Hepatocyte (in vitro differentiated cells): ENCODE measurements around the gene SGSM2. TPM values are rescaled to one million over a fixed set of nuclear protein-coding genes. Genes with fewer than 3 reads are reported as not detected.

Source experiments
- DNase-seq: peaks from one replicate; pipeline ENCODE4 v3.0.0-alpha.2; 2016; ENCODE audit warnings: low spot score
- H2AFZ ChIP-seq: fragments of 200-600 bp; sonication (generic); 2 replicates; pipeline ENCODE4 v1.6.0; 2016; ENCODE audit warnings: antibody characterized with exemption, mild to moderate bottlenecking
- H3K27ac ChIP-seq: fragments of 200-600 bp; sonication (generic); 2 replicates; pipeline ENCODE4 v1.5.1; 2016; ENCODE audit warnings: mild to moderate bottlenecking
- H3K27me3 ChIP-seq: fragments of 200-600 bp; sonication (generic); 2 replicates; pipeline ENCODE4 v1.6.1; 2016
- H3K36me3 ChIP-seq: fragments of 200-600 bp; sonication (generic); replicated peaks from 2 replicates; pipeline ENCODE4 v1.5.1; 2016; ENCODE audit warnings: low read depth; ENCODE audit not compliant: insufficient read depth
- H3K4me1 ChIP-seq: fragments of 200-600 bp; sonication (generic); 2 replicates; pipeline ENCODE4 v1.5.1; 2016; ENCODE audit warnings: mild to moderate bottlenecking, moderate library complexity; ENCODE audit not compliant: insufficient read depth
- H3K4me2 ChIP-seq: fragments of 200-600 bp; sonication (generic); 2 replicates; pipeline ENCODE4 v1.6.0; 2016
- H3K4me3 ChIP-seq: fragments of 200-600 bp; sonication (generic); 2 replicates; pipeline ENCODE4 v1.5.1; 2016; ENCODE audit warnings: mild to moderate bottlenecking
- H3K79me2 ChIP-seq: fragments of 200-600 bp; sonication (generic); 2 replicates; pipeline ENCODE4 v1.6.0; 2017; ENCODE audit warnings: mild to moderate bottlenecking
- H3K9me2 ChIP-seq: fragments of 200-600 bp; sonication (generic); replicated peaks from 2 replicates; pipeline ENCODE4 v1.6.0; 2017; ENCODE audit warnings: mild to moderate bottlenecking; ENCODE audit not compliant: insufficient read depth
- H3K9me3 ChIP-seq: fragments of 200-600 bp; sonication (generic); 2 replicates; pipeline ENCODE4 v1.5.1; 2016; ENCODE audit warnings: low read depth, mild to moderate bottlenecking
- H4K20me1 ChIP-seq: fragments of 200-600 bp; sonication (generic); 2 replicates; pipeline ENCODE4 v1.6.0; 2016; ENCODE audit warnings: mild to moderate bottlenecking; ENCODE audit not compliant: insufficient read depth, poor library complexity, severe bottlenecking
- CTCF ChIP-seq: fragments of 200-600 bp; sonication (generic); IDR thresholded peaks from 2 replicates; pipeline ENCODE4 v1.5.1; 2016; ENCODE audit warnings: antibody characterized with exemption, mild to moderate bottlenecking; ENCODE audit not compliant: poor library complexity
- EZH2 ChIP-seq: fragments of 200-600 bp; sonication (generic); IDR thresholded peaks from 2 replicates; pipeline ENCODE4 v1.6.1; 2016; ENCODE audit warnings: antibody characterized with exemption, mild to moderate bottlenecking, borderline replicate concordance
- EZH2phosphoT487 ChIP-seq: fragments of 200-600 bp; sonication (generic); IDR thresholded peaks from one replicate; pipeline ENCODE4 v1.6.1; 2018; ENCODE audit warnings: antibody characterized with exemption, mild to moderate bottlenecking, low read depth, moderate library complexity; ENCODE audit not compliant: unreplicated experiment, severe bottlenecking
- WGBS: methylation state at CpG from one replicate; pipeline ENCODE4 v1.1.6; 2016; ENCODE audit warnings: low lambda C conversion rate; ENCODE audit errors: missing lambda C conversion rate; 5-methylcytosine and 5-hydroxymethylcytosine counted together
- polyA plus RNA-seq: library from polyadenylated mRNA; unstranded; fragments of >200 nt; fragmentation: Nextera tagmentation; extraction: Ambion mirVana; gene quantifications from 2 replicates; pipeline ENCODE4 v1.2.1, GENCODE V29; 2016
- total RNA-seq: library from RNA; depleted of rRNA; stranded (reverse); fragments of >200 nt; gene quantifications from 2 replicates; pipeline ENCODE4 v1.2.3, GENCODE V29; 2014

The SGSM2 gene
- total and polyA plus RNA-seq, 2 experiments from 2014 or later: 22.2 to 34.9 TPM

GRCh38 chr17:2379489-2380225, 42.4 kb downstream of the SGSM2 start:
- Histone ChIP-seq H3K27ac (no peak overlapping the region), H3K9me3 (no peaks in the 10 kb centered on the region), H2AFZ (no peak overlapping the region), H3K9me2 (no peaks in the 10 kb centered on the region), H3K27me3 (no peaks in the 10 kb centered on the region), H3K79me2 (no peaks in the 10 kb centered on the region), H3K4me2 (no peak overlapping the region), H3K4me3 (no peak overlapping the region), H3K4me1 (peaks cover 19% of the 10 kb centered on the region), H4K20me1 (no peaks in the 10 kb centered on the region), H3K36me3 (no peaks in the 10 kb centered on the region)
- no peak for DNase-seq
- TF ChIP-seq CTCF (no peak), EZH2 (no peak), EZH2phosphoT487 (no peak)
- WGBS: 94% methylated on average over 25 of the region's 25 CpGs

DNA sequence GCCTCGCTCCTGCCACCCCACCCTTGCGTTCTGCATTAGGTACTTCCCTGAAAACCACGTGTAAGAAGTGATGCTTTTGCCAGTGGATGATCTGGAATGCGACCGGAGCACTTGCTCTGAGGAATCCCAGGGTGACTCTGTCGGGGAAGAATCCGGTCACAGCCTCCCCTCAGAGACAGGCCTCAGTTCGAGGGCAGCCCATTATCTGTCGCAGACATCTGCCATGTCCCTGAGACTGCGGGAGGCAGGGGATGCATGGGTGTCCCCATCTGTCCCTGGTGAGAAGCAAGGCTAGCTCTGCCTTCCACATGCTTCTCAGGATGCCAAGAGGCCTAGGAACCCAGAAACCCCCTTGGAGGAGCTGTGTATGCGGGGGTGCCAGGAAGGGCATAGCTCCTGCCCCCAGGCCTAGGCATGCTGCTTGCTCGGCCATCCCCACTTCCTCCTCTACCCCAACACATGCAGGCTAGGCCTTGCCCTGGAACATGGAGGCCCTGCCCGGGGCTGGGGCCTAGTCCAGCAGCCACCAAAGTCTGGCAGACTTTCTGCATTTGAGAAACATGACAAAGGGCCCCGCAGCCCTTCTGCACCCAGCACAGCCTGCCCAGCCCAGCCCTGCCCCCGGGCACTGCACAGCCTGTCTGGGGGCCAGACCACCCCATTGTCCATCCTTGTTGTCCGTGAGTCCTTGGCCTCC, 43.1 kb downstream of the SGSM2 start:
- no peak for TF ChIP-seq EZH2
- Histone ChIP-seq H3K27ac (no peak overlapping the region), H3K9me2 (no peaks in the 10 kb centered on the region), H3K4me2 (no peak overlapping the region), H3K36me3 (no peaks in the 10 kb centered on the region), H3K9me3 (no peaks in the 10 kb centered on the region), H2AFZ (no peak overlapping the region), H4K20me1 (no peaks in the 10 kb centered on the region), H3K79me2 (no peaks in the 10 kb centered on the region), H3K4me1 (peaks cover 25% of the 10 kb centered on the region), H3K4me3 (no peak overlapping the region), H3K27me3 (no peaks in the 10 kb centered on the region)
- DNase-seq: no peak
- 82% methylated on average over 15 of the region's 16 CpGs for WGBS

DNA sequence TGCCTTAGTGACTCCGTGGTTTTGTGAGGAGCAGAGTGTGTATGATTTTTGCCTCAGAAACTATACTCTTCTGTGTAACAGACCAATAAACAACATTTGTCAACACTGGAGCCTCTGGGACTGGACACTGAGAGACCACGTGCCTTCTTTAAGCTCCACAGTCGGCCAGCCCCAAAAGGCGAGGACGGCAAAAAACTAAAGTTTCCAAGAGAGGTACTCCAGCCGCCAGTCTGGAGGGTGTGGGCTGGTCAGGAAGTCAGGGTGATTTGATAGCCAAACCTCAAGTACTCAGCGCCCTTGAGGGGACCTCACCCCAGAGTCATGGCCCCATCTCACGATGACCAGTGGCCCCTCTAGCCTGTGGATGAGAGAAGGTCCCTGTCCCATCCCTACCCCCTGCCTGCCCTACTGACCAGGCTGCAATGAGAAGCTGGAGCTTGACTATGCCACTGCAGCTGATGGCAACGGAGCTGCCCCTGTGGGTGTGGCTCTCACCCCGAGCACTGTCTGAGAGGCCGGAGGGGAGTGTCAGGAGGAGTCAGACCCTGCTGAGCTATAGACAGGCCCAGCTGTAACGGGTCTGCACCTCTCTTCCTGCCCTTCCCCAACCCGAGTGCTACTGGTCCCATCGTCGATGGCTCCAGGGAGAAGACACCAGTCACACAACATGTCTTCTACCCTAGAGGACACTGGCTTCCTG, 43.8 kb downstream of the SGSM2 start:
- Histone ChIP-seq H3K36me3 (no peaks in the 10 kb centered on the region), H3K27ac (no peak overlapping the region)
- TF ChIP-seq EZH2phosphoT487: no peak

GRCh38 chr17:2383628-2384167, 46.4 kb downstream of the SGSM2 start:
- no peak for TF ChIP-seq EZH2
- TF ChIP-seq EZH2phosphoT487: no peak
- TF ChIP-seq CTCF: no peak
- H2AFZ ChIP-seq: no peak overlapping the region
- H3K4me1 ChIP-seq: peaks cover 25% of the 10 kb centered on the region
- peak overlapping the region; percentile 47 for H3K27ac ChIP-seq
- peaks cover 1% of the 10 kb centered on the region for H3K79me2 ChIP-seq
- H4K20me1 ChIP-seq: no peaks in the 10 kb centered on the region
- no peaks in the 10 kb centered on the region for H3K36me3 ChIP-seq
- H3K4me3 ChIP-seq: no peak overlapping the region
- H3K4me2 ChIP-seq: no peak overlapping the region
- DNase-seq: no peak
- no peaks in the 10 kb centered on the region for H3K9me3 ChIP-seq
- H3K9me2 ChIP-seq: no peaks in the 10 kb centered on the region
- WGBS: 42% methylated on average over 11 of the region's 11 CpGs
- no peaks in the 10 kb centered on the region for H3K27me3 ChIP-seq

More for the DNA sequence above, 43.8 kb downstream of the SGSM2 start:
- no peak overlapping the region for H2AFZ ChIP-seq
- no peaks in the 10 kb centered on the region for H3K9me3 ChIP-seq
- H3K79me2 ChIP-seq: no peaks in the 10 kb centered on the region
- DNase-seq: no peak
- H3K4me2 ChIP-seq: no peak overlapping the region
- H3K4me3 ChIP-seq: no peak overlapping the region
- WGBS: 92% methylated on average over 15 of the region's 15 CpGs
- no peaks in the 10 kb centered on the region for H3K27me3 ChIP-seq
- no peaks in the 10 kb centered on the region for H3K9me2 ChIP-seq
- H4K20me1 ChIP-seq: no peaks in the 10 kb centered on the region
- H3K4me1 ChIP-seq: peaks cover 25% of the 10 kb centered on the region
